NCI-H748 (cell line): ENCODE measurements around the gene TSHZ3.

Experiments
- DNase-seq: peaks from one replicate; lab custom pipeline; 2025; ENCODE audit not compliant: unreplicated experiment; lab: John Stamatoyannopoulos, UW

The TSHZ3 gene

GRCh38 chr19:31349160-31349881, at the start of gene TSHZ3:
TSS of gene TSHZ3 (minus strand) at chr19:31349436. CDS start at chr19:31349219, 217 bp downstream.
- DNase-seq, result peak; percentile 51

DNA sequence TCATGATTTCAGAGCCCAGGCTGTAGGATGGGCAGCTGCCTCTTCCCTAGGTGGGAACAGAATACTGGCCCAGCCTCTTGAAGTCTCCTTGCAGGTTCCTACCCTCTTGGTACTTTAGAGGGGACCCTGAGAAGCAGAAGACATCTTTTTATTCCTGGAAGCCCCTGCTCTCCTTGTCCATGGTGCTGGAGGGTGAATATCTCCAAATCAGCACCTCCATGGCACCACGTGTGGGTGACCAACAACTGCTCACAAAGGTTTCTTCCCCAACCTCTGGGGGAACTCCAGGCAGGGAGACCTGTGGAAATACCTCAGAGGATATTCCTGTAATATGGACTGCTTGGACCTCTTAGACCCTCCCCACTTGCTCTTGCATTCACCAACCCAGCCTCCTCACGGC, 48.1 kb upstream of the TSHZ3 start:
- no peak for DNase-seq

DNA sequence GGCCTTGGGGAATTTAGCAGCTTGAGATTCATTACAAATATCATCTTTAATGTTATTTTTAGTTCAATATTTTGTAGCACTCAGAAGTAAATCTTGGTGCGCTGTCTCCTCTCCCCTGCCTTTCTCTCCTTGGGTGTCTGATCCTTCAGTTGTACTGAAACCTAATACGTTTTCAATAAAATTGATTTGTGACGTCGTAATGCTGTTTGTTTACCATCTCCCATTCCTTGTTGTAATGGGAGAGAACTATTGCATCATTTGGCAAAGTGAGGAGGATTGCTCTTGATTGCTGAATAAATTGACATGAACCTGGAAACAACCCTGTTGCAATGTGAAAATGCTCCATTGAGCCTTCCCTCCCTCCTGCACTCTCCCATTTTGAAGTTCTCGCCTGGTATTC, 43.2 kb upstream of the TSHZ3 start:
- no peak for DNase-seq

GRCh38 chr19:31391518-31391917, 42.3 kb upstream of the TSHZ3 start:
- DNase-seq, result no peak

GRCh38 chr19:31390711-31391110, 41.5 kb upstream of the TSHZ3 start:
- DNase-seq, result no peak

DNA sequence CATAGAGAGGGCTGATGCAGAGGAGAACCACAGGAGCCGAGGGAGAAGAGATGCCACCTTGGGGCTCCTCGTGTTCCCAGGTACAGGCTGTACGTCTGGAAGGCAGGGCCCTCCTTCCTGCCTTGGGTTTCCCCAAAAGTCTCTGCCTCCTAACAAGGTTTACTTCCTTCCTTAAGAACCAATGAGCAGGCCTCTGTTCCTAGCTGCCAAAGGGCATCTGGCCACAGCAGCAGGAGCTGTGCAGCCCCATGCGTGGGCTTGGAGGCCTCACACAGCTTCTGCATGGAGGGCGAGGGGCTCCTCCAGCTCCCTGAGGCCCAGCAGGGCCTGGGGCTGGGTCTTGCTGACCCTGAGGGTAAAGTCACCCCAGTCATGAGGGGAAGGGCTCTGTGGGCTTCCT, 40.6 kb upstream of the TSHZ3 start:
- no peak for DNase-seq

GRCh38 chr19:31387717-31388301, 38.6 kb upstream of the TSHZ3 start:
- no peak for DNase-seq

DNA sequence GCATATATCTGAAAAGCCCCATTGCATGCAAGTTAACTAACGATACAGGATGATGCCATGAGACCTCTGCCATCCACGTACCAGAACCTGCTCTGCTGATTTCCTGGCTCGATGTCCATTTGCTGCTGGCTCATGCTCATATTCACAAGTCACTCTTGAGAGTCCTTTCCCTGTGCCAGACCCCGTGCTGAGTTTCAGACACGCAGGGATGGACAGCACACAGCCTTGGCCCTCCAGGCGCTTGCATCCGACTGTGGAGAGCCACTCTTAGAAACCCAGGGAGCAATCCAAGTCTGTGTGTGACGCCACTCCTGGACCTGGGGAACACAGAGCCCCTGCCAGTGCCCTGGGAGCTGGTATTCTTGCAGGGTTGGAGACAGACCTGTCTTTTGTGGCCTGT, 37.6 kb upstream of the TSHZ3 start:
- DNase-seq, result no peak

GRCh38 chr19:31385744-31386143, 36.5 kb upstream of the TSHZ3 start:
- no peak for DNase-seq

DNA sequence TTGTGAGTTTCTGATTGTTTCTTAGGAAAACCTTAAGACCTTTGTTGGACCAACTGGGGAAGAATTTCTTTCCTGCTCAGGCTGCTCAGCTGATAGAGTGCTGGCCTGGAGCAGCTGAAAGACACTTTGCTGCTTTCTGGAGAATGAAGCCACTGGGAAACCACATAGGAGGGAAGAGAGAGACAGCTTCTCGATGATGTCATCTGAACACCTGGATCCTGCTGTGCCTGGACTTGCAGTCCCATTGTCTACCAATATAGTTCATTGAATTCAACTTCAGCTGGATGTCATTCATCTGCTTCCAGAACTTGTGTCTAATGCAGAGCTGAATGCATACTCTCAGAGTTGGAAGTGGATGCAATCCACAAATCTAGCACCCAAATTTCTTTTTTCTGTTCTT, 34.3 kb upstream of the TSHZ3 start:
- no peak for DNase-seq

DNA sequence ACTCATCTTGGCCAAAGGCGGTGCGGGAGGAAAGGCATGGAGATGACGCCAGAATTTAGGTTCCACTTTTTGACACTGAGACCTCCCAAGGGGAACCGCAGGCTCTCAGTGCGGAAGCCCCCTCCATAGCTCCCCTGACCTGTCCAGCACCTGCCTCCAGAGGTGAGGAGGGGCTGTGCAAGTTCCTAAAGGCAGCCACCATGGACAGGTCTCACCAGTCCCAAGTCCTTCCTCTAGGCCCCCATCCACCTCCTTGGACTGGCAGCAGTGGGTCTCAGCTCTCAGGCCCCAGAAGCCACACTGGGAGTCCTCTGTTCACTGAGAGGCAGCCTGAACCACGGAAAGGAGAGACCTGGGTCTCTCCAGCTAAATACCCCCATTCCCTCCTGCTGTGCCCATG, 31.6 kb upstream of the TSHZ3 start:
- no peak for DNase-seq

- no peak for DNase-seq
Observed at GRCh38 chr19:31378404-31378803, 29.2 kb upstream of the TSHZ3 start.

DNA sequence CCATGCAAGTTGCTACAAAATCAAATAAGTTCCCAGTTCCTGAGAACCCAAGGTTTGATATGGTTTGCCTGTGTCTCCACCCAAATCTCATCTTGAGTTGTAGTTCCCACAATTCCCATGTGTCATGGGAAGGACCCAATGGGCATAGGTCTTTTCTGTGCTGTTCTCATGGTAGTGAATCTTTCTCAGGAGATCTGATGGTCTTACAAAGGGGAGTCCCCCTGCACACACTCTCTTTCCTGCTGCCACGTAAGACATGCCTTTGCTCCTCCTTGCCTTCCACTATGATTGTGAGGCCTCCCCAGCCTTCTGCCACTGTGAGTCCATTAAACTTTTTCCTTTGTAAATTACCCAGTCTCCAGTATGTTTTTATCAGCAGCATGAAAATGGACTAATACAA, 28.5 kb upstream of the TSHZ3 start:
- DNase-seq, result no peak

- DNase-seq, result no peak
Observed at GRCh38 chr19:31372246-31372781, 23.1 kb upstream of the TSHZ3 start.

- no peak for DNase-seq
Observed at GRCh38 chr19:31370216-31370615, 21.0 kb upstream of the TSHZ3 start.

DNA sequence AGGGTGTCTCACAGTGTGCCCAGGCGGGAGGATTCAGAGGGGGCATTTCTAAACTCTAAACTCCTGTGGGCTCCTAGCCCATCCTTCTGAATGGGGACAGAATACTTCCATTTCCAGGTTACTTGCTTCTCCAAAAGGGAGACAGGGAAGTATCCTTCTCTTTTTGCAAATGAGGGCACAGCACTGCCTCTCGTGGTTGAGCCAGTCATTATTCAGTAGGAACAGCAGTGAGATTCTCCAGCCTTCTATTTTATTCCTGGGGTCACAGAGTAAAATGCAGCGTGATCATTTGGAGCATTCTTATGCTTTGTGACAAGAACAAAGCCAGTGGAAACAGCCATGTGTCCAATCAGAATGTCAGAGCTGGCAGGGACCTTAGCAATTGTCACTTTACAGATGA, 15.7 kb upstream of the TSHZ3 start:
- no peak for DNase-seq

- DNase-seq, result no peak
Observed at GRCh38 chr19:31361728-31362127, 12.5 kb upstream of the TSHZ3 start.

- no peak for DNase-seq
Observed at GRCh38 chr19:31357315-31357673, 8.1 kb upstream of the TSHZ3 start.

GRCh38 chr19:31356587-31357314, 7.5 kb upstream of the TSHZ3 start:
- DNase-seq, result peak; percentile 39

DNA sequence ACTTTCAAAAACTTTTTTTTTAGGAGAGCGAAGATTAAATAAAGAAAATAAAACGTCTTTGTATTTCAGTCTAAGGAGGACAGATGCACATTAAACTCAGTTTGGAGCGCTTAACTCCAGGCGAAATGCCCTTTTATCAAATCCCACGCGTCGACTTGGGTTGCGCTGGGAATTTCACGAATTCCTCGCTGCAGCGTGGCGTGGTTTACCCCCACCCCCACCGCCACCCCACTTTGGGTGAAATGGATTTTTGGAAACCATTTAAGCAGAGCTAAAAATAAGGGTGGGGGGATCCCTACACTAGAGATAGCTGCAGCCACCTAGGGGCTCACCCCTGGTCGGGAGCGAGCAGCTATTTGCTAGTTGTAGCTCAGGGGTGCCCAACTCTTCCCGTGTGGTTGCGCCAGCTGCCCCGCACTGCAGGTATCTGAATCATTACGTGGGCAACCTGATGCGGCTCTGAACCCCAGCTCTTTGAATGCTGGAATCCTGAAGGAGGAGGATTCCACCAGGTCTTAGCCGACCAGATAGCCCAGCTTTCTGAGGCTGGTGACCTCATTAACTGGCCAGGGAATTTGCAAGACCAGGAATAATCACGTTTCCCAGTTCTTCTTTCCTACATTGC, 6.5 kb upstream of the TSHZ3 start:
- no peak for DNase-seq

- DNase-seq, result no peak
Observed at GRCh38 chr19:31354799-31355664, 5.8 kb upstream of the TSHZ3 start.
